Smooth muscle cell of the umbilical artery (primary cell): Measurements from ENCODE around the gene KCND1. TPM values are rescaled to one million over a fixed set of nuclear protein-coding genes. Genes with fewer than 3 reads are reported as not detected.

Experiments used
- total RNA-seq: library from RNA; depleted of rRNA; stranded (reverse); fragments of >200 nt; gene quantifications from 2 replicates; pipeline ENCODE4 v1.2.3, GENCODE V29; 2014

The KCND1 gene
- 0.89 and 2.6 TPM in 2 replicates for total RNA-seq

DNA sequence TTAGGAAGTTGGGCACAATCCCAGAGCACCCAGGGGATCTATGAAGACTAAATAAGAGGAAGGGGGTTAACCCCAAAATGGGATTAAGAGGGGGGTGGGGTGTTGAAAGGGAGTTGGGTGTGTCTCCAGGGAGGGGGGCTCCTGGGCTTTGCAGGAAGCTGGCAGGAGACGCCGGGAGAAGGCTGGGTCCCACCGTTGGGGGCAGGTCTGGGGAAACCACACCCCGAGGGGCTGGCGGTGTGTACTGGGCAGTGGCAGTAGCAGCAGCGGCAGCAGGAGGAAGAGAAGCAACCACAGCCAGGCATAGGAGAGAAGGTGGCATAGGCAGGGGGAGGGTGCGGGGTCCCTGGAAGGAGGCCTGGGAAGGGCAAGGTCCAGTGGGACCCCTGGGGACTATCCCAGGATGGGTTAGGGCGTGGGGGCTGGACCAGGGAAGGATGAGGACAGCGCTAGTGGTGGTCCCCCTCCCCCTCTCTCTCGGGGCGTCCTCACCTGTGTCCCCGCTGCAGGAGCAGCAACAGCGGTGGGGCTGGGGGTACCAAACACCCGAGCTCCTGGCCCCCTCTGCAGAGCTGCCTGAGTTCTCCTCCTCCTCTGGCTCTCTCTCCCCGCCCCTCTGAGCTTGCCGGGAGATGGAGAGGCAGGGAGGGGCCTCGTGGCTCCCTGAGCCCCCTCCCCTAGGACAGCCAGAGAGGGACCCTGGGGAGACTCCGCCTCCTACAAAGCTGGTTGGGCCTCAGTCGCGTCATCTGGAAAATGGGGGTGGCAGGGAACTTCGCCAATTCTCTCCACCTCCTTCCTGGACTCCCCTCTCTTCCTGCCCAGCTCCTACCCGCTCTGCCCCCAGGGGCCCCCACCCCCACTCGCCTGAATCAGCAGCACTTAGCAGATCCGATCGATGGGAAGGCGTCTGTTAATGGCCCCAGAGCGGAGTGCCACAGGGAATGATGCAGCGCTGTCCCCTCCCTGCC lies at the start of gene KCND1:
KCND1 (minus strand) TSS at position 596 of the 971 bp plus-strand sequence. CDS start 1,573 bp downstream, outside the sequence.

DNA sequence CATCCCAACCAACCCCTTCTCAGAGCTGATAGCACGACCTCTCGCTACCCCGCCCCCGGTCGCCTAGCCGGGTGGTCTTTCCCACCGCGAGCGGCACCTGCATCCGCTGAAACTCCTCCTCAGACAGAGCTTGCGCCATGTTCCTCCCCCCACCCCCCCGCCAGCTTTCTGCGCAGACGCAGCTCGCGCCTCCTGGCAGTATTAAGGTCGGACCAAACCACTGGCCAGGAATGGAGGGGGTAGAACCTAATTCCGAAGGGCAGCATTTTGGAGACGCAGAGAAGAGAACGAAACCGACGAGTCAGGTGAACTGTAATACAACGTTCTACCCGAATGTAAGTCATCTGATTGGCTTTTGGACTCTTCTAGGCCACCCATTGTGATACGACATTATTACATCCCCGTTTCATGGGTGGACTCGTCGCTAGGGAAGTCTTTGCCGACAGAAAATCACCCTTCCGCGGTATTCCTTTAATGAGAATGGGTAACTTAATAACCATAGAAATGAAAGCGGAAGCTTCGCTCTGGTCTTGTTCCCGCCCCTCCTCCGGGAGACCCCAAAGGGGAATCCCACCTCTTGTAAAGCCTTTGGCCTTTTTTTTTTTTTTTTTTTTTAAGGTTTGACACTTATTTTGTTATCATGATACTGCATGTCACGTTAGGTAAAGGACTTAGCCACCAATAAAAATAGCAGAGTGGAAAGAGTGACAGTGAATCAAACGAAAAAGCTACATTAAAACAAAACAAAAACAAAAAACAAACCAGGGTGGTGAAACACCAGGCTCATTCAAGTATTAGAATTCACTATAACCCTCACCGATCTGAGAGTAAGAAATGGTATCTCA lies 30.7 kb upstream of the KCND1 start, which contains the start of gene GRIPAP1:
GRIPAP1 (minus strand) TSS at position 174 of the 845 bp plus-strand sequence; CDS start at position 139, 35 bp downstream.

DNA sequence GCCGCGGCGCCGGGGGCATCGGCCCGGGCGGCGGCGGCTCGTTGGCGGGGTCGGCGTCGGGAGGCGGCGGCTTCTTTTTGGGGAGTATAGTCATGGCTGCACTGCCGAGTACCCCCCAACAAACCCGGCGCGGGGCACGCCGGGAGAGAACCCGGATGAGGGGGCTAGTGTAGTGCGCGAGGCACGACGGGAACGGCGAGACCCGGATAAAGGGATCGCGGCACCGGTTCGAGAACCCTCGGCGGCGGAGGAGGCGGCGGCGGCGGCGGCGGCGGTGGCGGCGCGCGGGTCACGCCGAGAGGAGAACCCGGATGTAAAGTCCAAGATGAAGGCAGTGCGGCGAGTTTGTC lies 14.2 kb downstream of the KCND1 start, which contains the start of gene OTUD5:
OTUD5 (minus strand) TSS at position 131 of the 350 bp plus-strand sequence; CDS start at position 94, 37 bp downstream.

DNA sequence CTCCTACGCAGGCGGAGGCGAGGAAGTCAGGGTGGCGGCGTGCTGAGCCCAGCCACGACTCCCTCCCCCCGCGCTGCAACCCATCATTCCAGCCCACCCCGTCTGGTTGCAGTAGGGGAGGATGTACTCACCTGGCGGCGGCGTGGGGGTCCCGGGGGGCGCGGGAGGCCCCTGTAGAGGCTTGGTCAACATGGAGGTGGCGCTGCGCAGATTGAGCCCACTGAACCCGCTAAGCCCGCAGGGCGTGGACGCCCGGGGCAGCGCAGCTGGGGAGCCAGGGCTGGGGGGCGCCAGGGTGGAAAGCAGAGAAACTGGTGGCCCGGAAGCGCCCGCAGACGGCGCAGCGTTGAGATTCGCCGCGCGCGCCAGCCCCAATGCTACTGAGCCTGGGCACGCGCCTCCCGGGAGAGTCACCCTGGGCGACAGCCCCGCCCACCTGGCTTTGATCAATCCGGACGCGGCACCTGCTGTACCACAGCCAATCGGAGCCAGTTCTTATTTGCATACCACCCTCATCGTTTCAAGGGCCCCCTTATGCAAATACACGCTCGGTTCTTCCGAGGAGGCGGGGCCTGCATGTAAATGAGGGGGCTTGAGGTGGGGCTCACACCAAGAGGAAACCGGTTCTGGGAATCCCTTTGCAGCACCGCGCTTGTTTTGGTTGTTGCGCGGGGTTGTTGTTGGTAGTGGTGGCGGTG lies 52.9 kb downstream of the KCND1 start, which contains the start of gene PIM2:
PIM2 (minus strand) TSS at position 382 of the 698 bp plus-strand sequence; CDS start at position 192, 190 bp downstream.

DNA sequence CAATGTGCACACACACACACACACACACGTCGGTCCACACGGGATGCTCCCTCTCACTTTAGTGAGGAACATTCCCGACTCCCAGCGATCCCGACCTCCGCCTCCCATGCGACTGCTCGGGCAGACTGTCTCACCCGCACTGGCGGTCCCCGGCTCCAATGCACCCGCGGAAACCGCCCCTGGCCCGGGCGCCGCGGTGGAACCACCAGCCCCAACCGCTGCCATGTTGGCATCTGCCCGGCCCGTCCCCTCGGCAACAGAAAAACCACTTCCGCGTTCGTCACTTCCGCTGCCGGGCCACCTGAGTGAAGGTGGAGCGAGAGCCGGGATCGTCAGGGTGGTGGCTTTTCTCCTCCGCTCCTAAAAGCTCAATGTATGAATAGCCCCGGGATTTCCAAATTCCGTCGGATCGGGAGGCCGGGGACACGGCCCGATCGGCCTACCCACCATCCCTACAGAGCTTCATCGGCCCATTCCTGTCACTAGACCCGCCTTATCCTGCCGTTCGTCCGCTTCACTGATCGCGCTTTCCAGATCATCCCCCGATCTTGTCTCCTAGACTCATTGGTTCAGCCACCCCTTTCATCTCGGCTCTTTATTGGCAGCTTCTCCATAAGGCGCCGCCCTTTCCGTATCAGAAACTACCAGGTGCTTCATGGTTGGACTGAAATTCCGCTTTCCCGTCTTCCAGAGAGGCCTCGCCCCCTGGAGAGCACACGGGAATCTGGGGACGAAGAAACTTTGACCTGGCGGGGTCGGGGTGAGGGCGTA lies 60.0 kb downstream of the KCND1 start, which contains the start of gene SLC35A2:
SLC35A2 (minus strand) TSS at position 235 of the 771 bp plus-strand sequence; CDS start at position 225, 10 bp downstream.

Other genes starting within 250 kb of the KCND1 start
- not detected in 2 replicates for gene GLOD5, start 210.1 kb downstream of the KCND1 start, total RNA-seq
- gene GATA1, start 185.3 kb downstream of the KCND1 start, total RNA-seq, result not detected in 2 replicates
- gene HDAC6, start 169.8 kb downstream of the KCND1 start, total RNA-seq, result 32.1 and 37.5 TPM in 2 replicates
- gene ERAS, start 145.3 kb downstream of the KCND1 start, total RNA-seq, result not detected in 2 replicates
- gene PCSK1N, start 136.2 kb downstream of the KCND1 start, total RNA-seq, result 1.1 and 1.2 TPM in 2 replicates
- gene TIMM17B, start 74.1 kb downstream of the KCND1 start, total RNA-seq, result 27.3 and 34.1 TPM in 2 replicates
- 25.8 and 29.2 TPM in 2 replicates for gene PQBP1, start 73.9 kb downstream of the KCND1 start, total RNA-seq
- gene SLC35A2, start 60.2 kb downstream of the KCND1 start, total RNA-seq, result 14.3 and 25.7 TPM in 2 replicates
- 6.8 and 9.5 TPM in 2 replicates for gene PIM2, start 52.8 kb downstream of the KCND1 start, total RNA-seq
- 38.0 and 50.4 TPM in 2 replicates for gene OTUD5, start 14.2 kb downstream of the KCND1 start, total RNA-seq
- gene GRIPAP1, start 30.4 kb upstream of the KCND1 start, total RNA-seq, result 21.1 and 28.7 TPM in 2 replicates
- gene TFE3, start 71.5 kb upstream of the KCND1 start, total RNA-seq, result 25.8 and 55.0 TPM in 2 replicates
- gene CCDC120, start 87.2 kb upstream of the KCND1 start, total RNA-seq, result 0.30 and 0.65 TPM in 2 replicates
- 10.4 and 19.3 TPM in 2 replicates for gene PRAF2, start 102.2 kb upstream of the KCND1 start, total RNA-seq
- gene WDR45, start 108.0 kb upstream of the KCND1 start, total RNA-seq, result 20.5 and 21.2 TPM in 2 replicates
- 13.7 and 18.1 TPM in 2 replicates for gene GPKOW, start 151.9 kb upstream of the KCND1 start, total RNA-seq
- 0.55 and 2.7 TPM in 2 replicates for gene MAGIX, start 190.9 kb upstream of the KCND1 start, total RNA-seq
- 4.8 and 10.5 TPM in 2 replicates for gene PLP2, start 200.1 kb upstream of the KCND1 start, total RNA-seq
- 9.8 and 14.8 TPM in 2 replicates for gene PRICKLE3, start 214.5 kb upstream of the KCND1 start, total RNA-seq
- gene SYP, start 228.3 kb upstream of the KCND1 start, total RNA-seq, result 0.30 and 0.32 TPM in 2 replicates